IMR-90 (cell line): ENCODE results near the gene NEFH. TPM values are rescaled to one million over a fixed set of nuclear protein-coding genes. Genes with fewer than 3 reads are reported as not detected.

Source experiments
- ATAC-seq: fragments of 200-7000 bp; cut with Tn5 transposase; 2 replicates; pipeline ENCODE4 v1.9.1; 2020; ENCODE audit warnings: low read depth, mild to moderate bottlenecking, moderate library complexity
- BruUV-seq: library from RNA; stranded (reverse); fragments of 400-500 nt; replicated peaks from 2 replicates; lab custom pipeline; 2021; lab: Mats Ljungman, UMichigan
- CTCF ChIA-PET: fragments of 300-600 bp; formaldehyde crosslinking; extraction: SDS; loops from one replicate; lab custom pipeline; 2021; ENCODE audit warnings: antibody characterized with exemption; lab: Yijun Ruan, JAX
- POLR2A ChIA-PET: fragments of 300-600 bp; sonication (Branson Sonifier 250); formaldehyde crosslinking; loops from one replicate; lab custom pipeline; 2022; ENCODE audit warnings: antibody characterized with exemption; ENCODE audit not compliant: unreplicated experiment; lab: Charles Lee
- DNase-seq: peaks from one replicate; pipeline ENCODE4 v3.0.0; 2013
- H2AFZ ChIP-seq: replicated peaks from 2 replicates; pipeline ENCODE3; 2013; ENCODE audit warnings: low read length, mild to moderate bottlenecking; ENCODE audit not compliant: poor library complexity
- H2AK5ac ChIP-seq: 2 replicates; pipeline ENCODE4 v1.6.1; 2013; ENCODE audit warnings: low read depth, low read length, inconsistent platforms
- H2AK9ac ChIP-seq: replicated peaks from 2 replicates; pipeline ENCODE3; 2013; ENCODE audit warnings: mild to moderate bottlenecking, low read depth, low read length, moderate library complexity; ENCODE audit not compliant: poor library complexity
- H2BK120ac ChIP-seq: 2 replicates; pipeline ENCODE4 v1.6.1; 2013; ENCODE audit warnings: low read depth, low read length, inconsistent platforms
- H2BK15ac ChIP-seq: 3 replicates; pipeline ENCODE4 v1.6.1; 2013; ENCODE audit warnings: low read depth, low read length, inconsistent platforms
- H2BK20ac ChIP-seq: 2 replicates; pipeline ENCODE4 v1.6.1; 2013; ENCODE audit warnings: low read depth, mild to moderate bottlenecking, inconsistent platforms, low read length, moderate library complexity
- H2BK5ac ChIP-seq: 2 replicates; pipeline ENCODE4 v1.6.1; 2013; ENCODE audit warnings: mild to moderate bottlenecking, low read depth, low read length, inconsistent platforms; ENCODE audit not compliant: poor library complexity, severe bottlenecking
- H3K14ac ChIP-seq: replicated peaks from 2 replicates; pipeline ENCODE4 v1.6.1; 2013; ENCODE audit warnings: low read depth, low read length, inconsistent platforms
- H3K18ac ChIP-seq: 2 replicates; pipeline ENCODE4 v1.6.1; 2013; ENCODE audit warnings: low read depth, low read length, control low read depth
- H3K23ac ChIP-seq: 2 replicates; pipeline ENCODE4 v1.6.1; 2013; ENCODE audit warnings: low read depth, low read length, inconsistent platforms
- H3K27ac ChIP-seq: 2 replicates; pipeline ENCODE4 v1.5.1; 2013; ENCODE audit warnings: mild to moderate bottlenecking, control low read depth, low read length; ENCODE audit not compliant: insufficient read depth
- H3K27me3 ChIP-seq: 2 replicates; pipeline ENCODE4 v1.6.1; 2013; ENCODE audit warnings: low read length; ENCODE audit not compliant: control insufficient read depth, insufficient read depth
- H3K36me3 ChIP-seq: 2 replicates; pipeline ENCODE4 v1.6.1; 2013; ENCODE audit warnings: low read length, mixed read lengths; ENCODE audit not compliant: control insufficient read depth, insufficient read depth
- H3K4ac ChIP-seq: 2 replicates; pipeline ENCODE4 v1.6.1; 2013; ENCODE audit warnings: low read depth, low read length, inconsistent platforms
- H3K4me1 ChIP-seq: 2 replicates; pipeline ENCODE4 v1.6.1; 2013; ENCODE audit warnings: low read length, mixed read lengths; ENCODE audit not compliant: control insufficient read depth, insufficient read depth
- H3K4me2 ChIP-seq: 2 replicates; pipeline ENCODE4 v1.6.1; 2013; ENCODE audit warnings: low read depth, mild to moderate bottlenecking, control low read depth, low read length, moderate library complexity
- H3K4me3 ChIP-seq: 2 replicates; pipeline ENCODE4 v1.5.1; 2013; ENCODE audit warnings: low read depth, mild to moderate bottlenecking, control low read depth, low read length, moderate library complexity; ENCODE audit not compliant: insufficient read depth
- H3K56ac ChIP-seq: 2 replicates; pipeline ENCODE4 v1.6.1; 2013; ENCODE audit warnings: low read length, inconsistent platforms; ENCODE audit not compliant: insufficient read depth; ENCODE audit errors: extremely low read depth
- H3K79me1 ChIP-seq, 2 experiments: 2 replicates each; pipeline ENCODE4 v1.6.1; 2013; ENCODE audit warnings: low read length in 2 of 2, inconsistent platforms in 1 of 2, low read depth in 1 of 2
- H3K9ac ChIP-seq: 2 replicates; pipeline ENCODE4 v1.6.1; 2013; ENCODE audit warnings: low read depth, low read length, control low read depth
- H3K9me1 ChIP-seq: 2 replicates; pipeline ENCODE4 v1.6.1; 2013; ENCODE audit warnings: low read length, inconsistent platforms; ENCODE audit not compliant: insufficient read depth
- H3K9me3 ChIP-seq: 2 replicates; pipeline ENCODE4 v1.6.1; 2013; ENCODE audit warnings: low read length; ENCODE audit not compliant: control insufficient read depth, insufficient read depth
- H4K20me1 ChIP-seq: 2 replicates; pipeline ENCODE4 v1.6.1; 2013; ENCODE audit warnings: low read length, inconsistent platforms; ENCODE audit not compliant: insufficient read depth
- H4K5ac ChIP-seq: 2 replicates; pipeline ENCODE4 v1.6.1; 2013; ENCODE audit warnings: mild to moderate bottlenecking, low read depth, low read length, control low read depth
- H4K8ac ChIP-seq, 2 experiments: 2 replicates each; pipeline ENCODE4 v1.6.1; 2013; ENCODE audit warnings: low read depth in 2 of 2, low read length in 2 of 2, control low read depth in 1 of 2, inconsistent platforms in 1 of 2
- H4K91ac ChIP-seq: 2 replicates; pipeline ENCODE4 v1.6.1; 2013; ENCODE audit warnings: low read depth, low read length, inconsistent platforms; ENCODE audit not compliant: insufficient read depth
- BHLHE40 ChIP-seq: fragments of 150-350 bp; IDR thresholded peaks from 2 replicates; pipeline ENCODE4 v1.6.1; 2016; ENCODE audit warnings: mild to moderate bottlenecking, low read depth, low read length
- CTCF ChIP-seq: conservative IDR thresholded peaks from 2 replicates; pipeline ENCODE4 v1.5.1; 2012; ENCODE audit warnings: mild to moderate bottlenecking, low read depth, low read length, improper control_type of control experiment
- MAFK ChIP-seq: IDR thresholded peaks from 2 replicates; pipeline ENCODE4 v1.6.1; 2012; ENCODE audit warnings: low read depth, low read length, improper control_type of control experiment
- MXI1 ChIP-seq: IDR thresholded peaks from 2 replicates; pipeline ENCODE4 v1.6.1; 2012; ENCODE audit warnings: low read depth, mild to moderate bottlenecking, low read length, moderate library complexity, borderline replicate concordance
- NFE2L2 ChIP-seq: fragments of 150-350 bp; IDR thresholded peaks from 2 replicates; pipeline ENCODE4 v1.6.1; 2016; ENCODE audit warnings: low read depth, mild to moderate bottlenecking, low read length
- POLR2A ChIP-seq: IDR thresholded peaks from 2 replicates; pipeline ENCODE4 v1.6.1; 2012; ENCODE audit warnings: mild to moderate bottlenecking, low read depth, low read length
- RAD21 ChIP-seq: IDR thresholded peaks from 2 replicates; pipeline ENCODE4 v1.6.1; 2012; ENCODE audit warnings: low read length, improper control_type of control experiment
- RFX5 ChIP-seq: IDR thresholded peaks from 2 replicates; pipeline ENCODE4 v1.8.0; 2012; ENCODE audit warnings: low read depth, mild to moderate bottlenecking, low read length, moderate library complexity
- SMC3 ChIP-seq: fragments of 150-350 bp; IDR thresholded peaks from 2 replicates; pipeline ENCODE4 v1.6.1; 2016; ENCODE audit warnings: low read depth, mild to moderate bottlenecking, antibody characterized with exemption, low read length, moderate library complexity
- WGBS, 2 experiments: methylation state at CpG; one replicate each; pipeline versions ENCODE4 v1.1.5 to v1.1.7; 2013; ENCODE audit warnings: missing lambda C conversion rate in 2 of 2; ENCODE audit not compliant: insufficient read length in 1 of 2; ENCODE audit errors: extremely low coverage in 2 of 2; 5-methylcytosine and 5-hydroxymethylcytosine counted together
- dilution Hi-C: fragments of 300-500 bp; cut with HindIII; formaldehyde crosslinking; loops from one replicate; pipeline ENCODE4 v1.14.3; 2018; ENCODE audit warnings: low sequenced_read_pairs; ENCODE audit not compliant: unreplicated experiment
- in situ Hi-C: fragments of 300-500 bp; cut with MboI; formaldehyde crosslinking; loops from 3 replicates; pipeline ENCODE4 v1.14.3; 2019; ENCODE audit warnings: low sequenced_read_pairs, inconsistent platforms, mixed read lengths
- intact Hi-C: fragments of 100-400 bp; cut with micrococcal nuclease; formaldehyde crosslinking; loops from 2 replicates; pipeline ENCODE4 v1.10.0; 2022
- polyA plus RNA-seq, 3 experiments: library from polyadenylated mRNA; depleted of rRNA; stranded (reverse); fragments of >200 nt; gene quantifications; 2 replicates each; pipeline ENCODE4 v1.2.3, GENCODE V29; 2012; ENCODE audit warnings: low replicate concordance in 1 of 3
- total RNA-seq: library from RNA; depleted of rRNA; stranded (reverse); fragments of >200 nt; gene quantifications from 2 replicates; pipeline ENCODE4 v1.2.3, GENCODE V29; 2012
- TF ChIP-seq, protein P1 (sequence below): fragments of 150-350 bp; IDR thresholded peaks from 2 replicates; pipeline ENCODE4 v1.6.1; 2017; ENCODE audit warnings: mild to moderate bottlenecking, antibody characterized with exemption, low read length, low read depth
- TF ChIP-seq, protein P2 (sequence below): fragments of 150-350 bp; IDR thresholded peaks from 2 replicates; pipeline ENCODE4 v1.6.1; 2016; ENCODE audit warnings: low read depth, mild to moderate bottlenecking, low read length, moderate library complexity, borderline replicate concordance

The NEFH gene
- total and polyA plus RNA-seq, 2 of the 4 experiments (the other 2 are of a cell fraction) = 1.3 to 2.9 TPM

DNA sequence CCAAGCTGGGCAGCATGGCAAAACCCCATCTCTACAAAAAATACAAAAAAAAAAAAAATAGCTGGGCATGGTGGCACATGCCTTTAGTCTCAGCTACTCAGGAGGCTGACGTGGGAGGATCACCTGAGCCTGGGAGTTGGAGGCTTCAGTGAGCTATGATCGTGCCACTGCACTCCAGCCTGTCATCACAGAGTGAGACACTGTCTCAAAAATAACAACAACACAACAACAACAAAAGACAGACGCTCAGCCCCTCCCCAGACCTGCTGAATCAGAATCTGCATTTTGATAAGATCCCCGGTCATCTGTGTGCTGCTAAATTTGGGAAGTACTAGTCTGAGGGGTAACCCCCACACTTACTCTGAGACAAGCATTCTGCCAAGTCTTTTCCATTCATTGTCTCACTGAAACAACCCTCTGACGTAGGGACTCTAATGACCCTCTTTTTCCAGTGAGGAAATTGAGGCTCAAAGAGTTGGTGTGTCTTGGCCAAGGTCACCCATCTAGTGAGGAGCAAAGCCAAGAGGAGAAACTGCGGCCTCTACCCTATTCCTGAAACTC, 7.5 kb downstream of the NEFH start:
- Histone ChIP-seq H3K4ac (no peak overlapping the region), H2AK5ac (no peak overlapping the region), H2AFZ (no peak overlapping the region), H3K4me1 (no peaks in the 10 kb centered on the region), H3K4me2 (no peak overlapping the region), H2BK120ac (no peak overlapping the region), H3K9ac (no peak overlapping the region), H4K8ac (no peak overlapping the region), H3K23ac (no peak overlapping the region), H2BK15ac (no peak overlapping the region), H3K27me3 (peaks cover under 1% of the 10 kb centered on the region; the same call in 1 of the 2 replicates), H3K79me1 (no peaks in the 10 kb centered on the region), H2BK20ac (no peak overlapping the region), H2AK9ac (no peak overlapping the region), H3K4me3 (no peak overlapping the region), H3K14ac (no peak overlapping the region), H3K56ac (no peak overlapping the region), H3K9me3 (no peaks in the 10 kb centered on the region), H3K18ac (no peak overlapping the region), H3K9me1 (no peaks in the 10 kb centered on the region), H3K36me3 (no peaks in the 10 kb centered on the region), H3K27ac (no peak overlapping the region), H4K5ac (no peak overlapping the region), H4K91ac (no peak overlapping the region), H4K20me1 (no peaks in the 10 kb centered on the region), H2BK5ac (no peak overlapping the region)
- dilution Hi-C loops = no loop called here
- in situ Hi-C loops = no loop called here
- no peak for DNase-seq
- ATAC-seq = no peak
- intact Hi-C loops = no loop called here
- BruUV-seq = no TSS peak
- POLR2A ChIA-PET = interaction anchor here (0.6 kb wide), 1 partner anchor 357 kb away, joined by 4 read pairs; no protein-coding TSS in a partner anchor
- TF ChIP-seq RAD21 (no peak), BHLHE40 (no peak), NFE2L2 (no peak), MAFK (no peak), POLR2A (no peak), CTCF (no peak), MXI1 (no peak), SMC3 (no peak), RFX5 (no peak)
- TF ChIP-seq, protein P1, sequence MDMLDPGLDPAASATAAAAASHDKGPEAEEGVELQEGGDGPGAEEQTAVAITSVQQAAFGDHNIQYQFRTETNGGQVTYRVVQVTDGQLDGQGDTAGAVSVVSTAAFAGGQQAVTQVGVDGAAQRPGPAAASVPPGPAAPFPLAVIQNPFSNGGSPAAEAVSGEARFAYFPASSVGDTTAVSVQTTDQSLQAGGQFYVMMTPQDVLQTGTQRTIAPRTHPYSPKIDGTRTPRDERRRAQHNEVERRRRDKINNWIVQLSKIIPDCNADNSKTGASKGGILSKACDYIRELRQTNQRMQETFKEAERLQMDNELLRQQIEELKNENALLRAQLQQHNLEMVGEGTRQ = no peak
- TF ChIP-seq, protein P2, sequence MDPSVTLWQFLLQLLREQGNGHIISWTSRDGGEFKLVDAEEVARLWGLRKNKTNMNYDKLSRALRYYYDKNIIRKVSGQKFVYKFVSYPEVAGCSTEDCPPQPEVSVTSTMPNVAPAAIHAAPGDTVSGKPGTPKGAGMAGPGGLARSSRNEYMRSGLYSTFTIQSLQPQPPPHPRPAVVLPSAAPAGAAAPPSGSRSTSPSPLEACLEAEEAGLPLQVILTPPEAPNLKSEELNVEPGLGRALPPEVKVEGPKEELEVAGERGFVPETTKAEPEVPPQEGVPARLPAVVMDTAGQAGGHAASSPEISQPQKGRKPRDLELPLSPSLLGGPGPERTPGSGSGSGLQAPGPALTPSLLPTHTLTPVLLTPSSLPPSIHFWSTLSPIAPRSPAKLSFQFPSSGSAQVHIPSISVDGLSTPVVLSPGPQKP = no peak
- no CpG with 5 or more reads among the region's 6 CpGs for WGBS, 2 experiments
- CTCF ChIA-PET = no interaction called here
